ENCODE data around the gene ABCB9. TPM values are rescaled to one million over a fixed set of nuclear protein-coding genes. Genes with fewer than 3 reads are reported as not detected.

Gene ABCB9
- total and polyA plus RNA-seq, 2 of the 8 experiments (the other 6 are each of a cell fraction or from before 2014, with no cell fraction given), result 3.8 to 8.0 TPM

GRCh38 chr12:122894193-122895121, 71.8 kb downstream of the ABCB9 start (continued):
- TF ChIP-seq KDM5A (IDR thresholded peaks at IDR 0.05; ENCODE audit: low read length) (no peak), JUN (IDR thresholded peaks at IDR 0.05; ENCODE audit: low read depth, low read length) (no peak), BACH1 (IDR thresholded peaks at IDR 0.05; ENCODE audit: low read length) (no peak)

All from H1 (cell line).